GM18868 (cell line): ENCODE results near the gene LRRN3.

Experiments
- ATAC-seq: cut with Tn5 transposase; IDR thresholded peaks from one replicate; pipeline ENCODE4 v1.9.1; 2021; ENCODE audit warnings: mild to moderate bottlenecking, moderate library complexity; ENCODE audit not compliant: unreplicated experiment

Gene LRRN3

GRCh38 chr7:111103678-111104274 is 12.8 kb downstream of the LRRN3 start:
- ATAC-seq = peak; percentile 54

- peak; percentile 61 for ATAC-seq
Measured at GRCh38 chr7:111104710-111105109, 13.8 kb downstream of the LRRN3 start.

GRCh38 chr7:111105269-111105668 is 14.3 kb downstream of the LRRN3 start:
- peak; percentile 37 for ATAC-seq

- ATAC-seq = no peak
Measured at GRCh38 chr7:111107579-111107978, 16.7 kb downstream of the LRRN3 start.

- ATAC-seq = no peak
Measured at GRCh38 chr7:111108000-111108399, 17.1 kb downstream of the LRRN3 start.

- ATAC-seq = peak; percentile 20
Measured at GRCh38 chr7:111108496-111108895, 17.6 kb downstream of the LRRN3 start.

- no peak for ATAC-seq
Measured at GRCh38 chr7:111112439-111112838, 21.5 kb downstream of the LRRN3 start.

- peak; percentile 92 for ATAC-seq
Measured at GRCh38 chr7:111113263-111114017, 22.5 kb downstream of the LRRN3 start.

GRCh38 chr7:111115966-111116365 is 25.0 kb downstream of the LRRN3 start:
- no peak for ATAC-seq

GRCh38 chr7:111126987-111127386 is 36.1 kb downstream of the LRRN3 start:
- ATAC-seq = no peak

- ATAC-seq = no peak
Measured at GRCh38 chr7:111129435-111129834, 38.5 kb downstream of the LRRN3 start.

GRCh38 chr7:111132833-111133232 is 41.9 kb downstream of the LRRN3 start:
- ATAC-seq = no peak

- peak; percentile 80 for ATAC-seq
Measured at GRCh38 chr7:111137296-111138192, 46.6 kb downstream of the LRRN3 start.

GRCh38 chr7:111138193-111138569 is 47.3 kb downstream of the LRRN3 start:
- ATAC-seq = peak; percentile 97

- no peak for ATAC-seq
Measured at GRCh38 chr7:111138586-111138985, 47.7 kb downstream of the LRRN3 start.

- no peak for ATAC-seq
Measured at GRCh38 chr7:111140091-111140865, 49.4 kb downstream of the LRRN3 start.

GRCh38 chr7:111145472-111145871 is 54.5 kb downstream of the LRRN3 start:
- ATAC-seq = no peak

- ATAC-seq = no peak
Measured at GRCh38 chr7:111146136-111146535, 55.2 kb downstream of the LRRN3 start.

- ATAC-seq = peak; percentile 66
Measured at GRCh38 chr7:111147708-111148533, 57.0 kb downstream of the LRRN3 start.

GRCh38 chr7:111150709-111151108 is 59.8 kb downstream of the LRRN3 start:
- no peak for ATAC-seq
